HG03045 (cell line): ENCODE data around the gene CALHM2.
"Not testable (repeated sequence)": the region's sequence is repeated elsewhere in the genome, so short reads cannot be mapped to it uniquely, and the experiment has no call there.

ENCODE experiments used
- ATAC-seq: cut with Tn5 transposase; IDR thresholded peaks from one replicate; pipeline ENCODE4 v1.9.1; 2021; ENCODE audit warnings: mild to moderate bottlenecking, moderate library complexity; ENCODE audit not compliant: unreplicated experiment

CALHM2 gene, protein sequence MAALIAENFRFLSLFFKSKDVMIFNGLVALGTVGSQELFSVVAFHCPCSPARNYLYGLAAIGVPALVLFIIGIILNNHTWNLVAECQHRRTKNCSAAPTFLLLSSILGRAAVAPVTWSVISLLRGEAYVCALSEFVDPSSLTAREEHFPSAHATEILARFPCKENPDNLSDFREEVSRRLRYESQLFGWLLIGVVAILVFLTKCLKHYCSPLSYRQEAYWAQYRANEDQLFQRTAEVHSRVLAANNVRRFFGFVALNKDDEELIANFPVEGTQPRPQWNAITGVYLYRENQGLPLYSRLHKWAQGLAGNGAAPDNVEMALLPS

DNA sequence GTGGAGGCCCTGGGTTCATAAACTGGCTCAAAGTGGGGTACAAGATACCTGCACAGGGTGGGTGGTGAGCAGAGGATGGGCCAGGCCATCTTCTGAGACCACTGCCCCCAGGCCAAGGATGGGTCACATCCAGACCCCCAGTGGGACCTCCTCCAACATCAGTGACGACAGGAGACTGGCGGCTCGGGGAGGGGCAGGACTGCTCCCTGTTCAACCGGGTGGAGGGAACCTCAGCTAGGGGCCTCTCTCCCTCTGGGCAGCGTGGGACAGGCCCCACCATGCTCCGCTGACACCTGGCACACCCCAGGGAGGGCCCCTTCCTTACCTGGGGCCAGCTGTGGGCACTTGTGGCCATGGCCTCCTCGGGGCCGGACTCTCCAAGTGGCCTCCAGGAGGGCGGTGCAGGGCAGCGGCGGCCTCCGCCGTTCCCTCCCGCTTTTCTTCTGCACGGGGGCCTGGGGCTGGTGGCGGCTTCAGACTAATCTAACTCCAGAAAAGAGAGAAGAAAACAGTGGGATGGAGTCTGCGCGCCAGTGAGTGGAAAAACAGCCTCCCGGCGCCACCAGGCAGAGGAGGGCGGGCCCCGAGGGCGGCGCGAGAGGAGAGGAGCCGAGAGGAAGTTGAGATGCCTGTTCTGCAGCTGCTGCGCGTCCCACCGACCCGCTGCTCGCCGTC lies at the start of gene CALHM2:
Gene CALHM2 (minus strand): TSS at position 540 of the 675 bp plus-strand sequence. CDS start 2,429 bp downstream, outside the sequence.
- ATAC-seq: peak; percentile 69

DNA sequence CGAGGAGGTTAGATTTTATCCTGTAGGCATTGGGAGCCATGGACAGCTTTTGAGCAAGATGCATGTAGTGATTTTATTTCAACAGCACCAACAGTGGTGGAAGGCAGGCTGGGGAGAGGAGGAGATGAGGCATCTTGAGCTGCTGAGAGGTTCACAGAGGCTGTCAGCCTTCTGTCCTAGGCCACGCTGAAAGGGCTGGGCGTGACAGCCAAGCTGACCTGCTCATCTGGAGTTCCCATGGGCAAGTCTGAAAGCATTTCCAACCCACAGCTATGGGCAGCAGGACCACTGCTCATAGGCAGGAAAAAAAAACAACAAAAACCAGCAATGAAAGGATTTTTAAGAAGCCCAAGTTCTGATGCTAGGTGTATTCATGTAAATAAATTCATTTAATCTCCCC lies 49.0 kb upstream of the CALHM2 start:
- no peak for ATAC-seq

DNA sequence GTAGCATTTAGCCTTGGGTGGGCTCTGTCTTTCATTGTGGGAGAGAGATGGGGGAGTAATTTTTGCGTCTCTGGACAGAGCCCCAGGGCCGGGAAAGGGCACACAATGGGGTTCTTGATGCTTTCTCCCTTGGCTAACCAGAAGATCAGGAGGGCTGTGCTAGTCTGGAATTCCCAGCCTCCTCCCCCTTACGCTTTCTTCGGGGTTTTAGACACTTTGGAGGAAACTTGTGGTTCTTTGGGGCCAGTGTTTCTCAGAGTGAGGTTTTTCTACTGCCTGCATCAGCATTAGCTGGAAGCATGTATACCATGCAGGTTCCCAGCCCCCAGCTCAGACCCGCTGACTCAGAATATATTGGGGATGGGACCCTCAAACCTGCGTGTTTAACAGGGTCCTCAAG lies 48.3 kb upstream of the CALHM2 start:
- no peak for ATAC-seq

DNA sequence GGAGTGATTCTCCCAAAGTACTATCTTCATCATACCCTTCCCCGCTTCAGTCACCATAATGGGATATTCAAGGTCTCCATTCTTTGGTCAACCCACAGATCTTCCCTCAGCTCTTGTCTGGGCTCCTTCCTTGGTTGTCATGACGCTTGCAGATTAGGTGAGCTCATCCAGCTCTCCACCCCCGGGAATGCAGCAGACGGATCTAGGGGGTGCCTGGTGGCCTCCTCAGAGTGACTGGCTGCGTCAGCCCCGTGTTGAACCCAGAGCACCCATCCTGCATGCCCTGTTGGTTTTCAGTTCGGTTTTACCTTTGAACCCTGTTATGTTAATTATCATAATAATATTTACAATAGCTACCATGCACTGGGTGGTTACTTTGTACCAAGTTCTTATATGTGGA lies 47.7 kb upstream of the CALHM2 start:
- ATAC-seq: no peak

DNA sequence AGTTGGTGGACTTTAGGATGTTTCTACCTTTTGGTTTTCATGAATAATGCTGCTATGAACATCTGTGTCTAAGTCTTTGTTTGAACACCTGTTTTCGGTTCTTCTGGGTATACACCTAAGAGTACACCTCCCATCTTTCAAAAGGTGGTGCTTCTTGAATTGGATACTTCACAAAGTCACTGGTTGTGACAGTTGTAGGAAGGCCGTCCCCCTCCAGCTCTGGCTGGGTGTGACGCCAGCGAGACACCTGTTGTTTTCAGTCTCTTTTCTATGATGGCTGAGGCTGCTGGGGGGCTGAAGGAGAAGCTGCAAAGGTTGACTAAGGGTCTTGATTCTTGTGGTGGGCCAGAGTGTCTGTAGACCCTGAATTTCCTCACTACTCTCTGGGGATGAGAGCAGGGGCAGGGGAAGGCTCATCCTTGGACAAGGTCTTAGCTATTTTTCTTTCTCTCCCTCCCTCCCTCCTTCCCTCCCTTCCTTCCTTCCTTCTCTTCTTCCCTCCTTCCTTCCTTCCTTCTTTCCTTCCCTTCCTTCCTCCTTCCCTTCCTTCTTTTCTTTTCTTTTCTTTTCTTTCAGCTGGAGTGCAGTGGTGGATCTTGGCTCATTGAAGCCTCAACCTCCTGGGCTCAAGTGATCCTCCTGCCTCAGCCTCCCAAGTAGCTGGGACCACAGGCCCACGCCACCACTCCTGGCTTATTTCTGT lies 46.9 kb upstream of the CALHM2 start:
- ATAC-seq: no peak

DNA sequence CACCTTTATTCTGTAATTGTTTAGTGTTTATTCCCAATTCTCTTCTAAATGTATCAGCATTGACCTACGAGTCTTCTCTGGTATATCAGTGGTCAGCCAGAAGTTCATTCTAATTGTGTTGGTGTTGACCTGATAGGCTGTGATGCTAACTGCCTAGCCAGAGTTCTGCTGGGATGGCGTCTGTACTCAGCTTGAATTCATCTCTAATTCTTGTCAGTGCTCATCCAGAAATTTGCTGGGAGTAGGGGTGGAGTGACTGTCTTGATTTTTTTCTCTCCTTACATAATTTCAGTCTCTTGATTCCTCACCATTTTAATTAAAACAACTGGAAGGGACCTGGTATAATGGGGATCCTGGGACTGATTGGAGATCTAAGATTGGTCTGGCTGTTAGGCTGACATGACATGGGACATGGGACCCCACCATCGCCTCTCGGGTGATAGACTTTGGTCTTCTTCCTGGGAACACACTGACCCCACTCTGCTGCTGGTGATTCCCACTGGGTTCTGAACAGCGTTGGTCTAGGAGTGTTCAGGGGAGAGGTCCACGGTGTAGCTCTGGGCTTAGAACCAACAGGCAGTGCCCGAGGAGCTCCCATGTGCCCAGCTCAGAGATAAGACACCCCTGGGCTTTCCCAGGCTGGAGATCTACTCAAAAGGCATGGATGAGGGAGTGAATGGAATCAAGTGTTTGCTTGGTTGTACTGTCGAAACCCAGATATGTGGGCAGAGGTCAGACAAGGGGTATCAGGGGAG lies 45.2 kb upstream of the CALHM2 start:
- no peak for ATAC-seq

DNA sequence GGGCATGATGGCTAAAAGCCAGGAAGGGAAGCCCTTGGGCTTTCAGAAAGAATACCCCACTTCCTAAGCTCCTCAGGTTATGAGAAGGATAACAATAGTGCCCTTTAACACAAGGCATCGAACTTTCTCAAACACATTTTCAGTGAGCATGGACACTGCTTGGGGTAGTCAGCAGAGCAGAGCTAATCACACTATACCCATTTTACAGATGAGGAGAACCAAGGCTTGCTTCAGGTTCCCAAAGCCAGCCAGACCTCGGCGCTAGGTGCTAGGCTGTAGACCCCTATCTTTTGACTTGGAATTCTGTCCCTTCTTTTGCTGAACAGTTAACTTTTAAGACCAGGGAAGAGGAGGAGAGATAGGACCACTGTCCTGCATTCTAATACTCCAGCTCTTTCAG lies 43.2 kb upstream of the CALHM2 start:
- no peak for ATAC-seq

DNA sequence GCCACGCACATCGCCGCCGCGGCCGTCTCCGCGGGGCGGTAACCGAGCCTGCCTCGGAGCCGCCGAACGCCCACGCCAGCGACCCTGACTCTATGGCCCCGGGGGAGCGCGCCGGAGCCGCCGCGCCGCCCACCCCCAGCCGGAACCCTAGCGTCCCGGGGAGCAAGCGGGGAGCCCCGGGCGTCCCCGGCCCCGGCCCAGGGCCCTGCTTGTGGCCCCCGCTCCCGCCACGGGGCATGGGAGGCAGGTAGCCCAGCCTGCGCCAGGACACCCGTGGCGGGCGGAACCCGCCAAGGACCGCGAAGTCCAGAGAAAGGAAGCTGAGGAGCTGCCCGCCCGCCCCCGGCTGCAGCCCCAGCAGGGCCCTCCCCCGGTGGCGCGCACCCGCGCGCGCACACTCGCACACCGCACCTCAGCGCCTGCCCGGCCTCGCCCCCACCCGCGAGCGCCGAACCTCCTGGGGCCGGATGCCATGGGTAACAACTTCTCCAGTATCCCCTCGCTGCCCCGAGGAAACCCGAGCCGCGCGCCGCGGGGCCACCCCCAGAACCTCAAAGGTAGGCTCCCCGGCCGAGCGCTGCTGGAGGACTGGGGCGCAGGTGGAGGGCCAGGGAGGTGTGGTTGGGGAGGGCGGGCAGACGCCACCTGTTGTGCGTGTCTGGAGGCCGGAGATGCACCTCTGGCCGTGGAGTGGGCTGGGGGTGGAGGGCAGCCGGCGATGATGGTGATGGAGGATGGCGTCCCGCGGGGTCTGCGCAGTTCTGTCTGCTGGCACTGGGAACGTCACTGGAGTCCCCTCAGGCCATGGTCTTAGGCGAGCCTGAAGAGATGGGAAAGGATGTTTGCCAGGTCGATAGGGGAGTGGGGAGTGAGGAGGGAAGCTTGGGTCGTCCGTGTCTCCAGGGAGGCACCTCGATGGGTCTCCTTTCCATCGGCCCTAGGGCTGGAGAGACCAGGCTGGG lies 42.0 kb upstream of the CALHM2 start:
- no peak for ATAC-seq

DNA sequence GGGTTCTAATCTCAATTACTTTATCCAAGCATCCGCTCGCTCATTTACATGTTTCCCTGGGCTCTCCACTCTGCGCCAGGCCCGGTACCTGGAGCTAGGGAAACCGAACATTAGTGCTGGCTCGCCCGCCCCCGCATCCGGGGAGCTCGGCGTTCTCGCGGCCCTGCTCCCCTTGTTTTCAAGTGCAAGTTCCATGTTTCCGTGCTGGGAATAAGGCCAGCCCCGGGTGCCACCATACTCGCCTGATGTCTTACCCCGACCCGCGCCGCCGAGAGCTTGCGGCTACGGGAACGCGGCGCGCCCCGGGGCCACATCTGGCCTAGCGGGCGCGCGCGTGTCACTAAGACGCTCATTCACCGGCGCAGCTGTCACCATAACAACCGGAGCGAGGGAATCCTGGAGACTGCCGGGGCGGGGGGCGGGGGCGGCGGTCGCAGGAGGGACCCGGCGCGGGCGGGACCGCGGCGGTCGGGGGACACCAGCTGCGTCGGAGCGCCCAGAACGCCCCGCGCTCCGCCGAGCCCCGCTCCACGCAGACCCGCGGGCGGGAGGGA lies 41.3 kb upstream of the CALHM2 start, which contains the start of gene NEURL1:
Gene NEURL1 (plus strand): TSS at position 344 of the 554 bp plus-strand sequence. CDS start 683 bp downstream, outside the sequence.
- no peak for ATAC-seq

DNA sequence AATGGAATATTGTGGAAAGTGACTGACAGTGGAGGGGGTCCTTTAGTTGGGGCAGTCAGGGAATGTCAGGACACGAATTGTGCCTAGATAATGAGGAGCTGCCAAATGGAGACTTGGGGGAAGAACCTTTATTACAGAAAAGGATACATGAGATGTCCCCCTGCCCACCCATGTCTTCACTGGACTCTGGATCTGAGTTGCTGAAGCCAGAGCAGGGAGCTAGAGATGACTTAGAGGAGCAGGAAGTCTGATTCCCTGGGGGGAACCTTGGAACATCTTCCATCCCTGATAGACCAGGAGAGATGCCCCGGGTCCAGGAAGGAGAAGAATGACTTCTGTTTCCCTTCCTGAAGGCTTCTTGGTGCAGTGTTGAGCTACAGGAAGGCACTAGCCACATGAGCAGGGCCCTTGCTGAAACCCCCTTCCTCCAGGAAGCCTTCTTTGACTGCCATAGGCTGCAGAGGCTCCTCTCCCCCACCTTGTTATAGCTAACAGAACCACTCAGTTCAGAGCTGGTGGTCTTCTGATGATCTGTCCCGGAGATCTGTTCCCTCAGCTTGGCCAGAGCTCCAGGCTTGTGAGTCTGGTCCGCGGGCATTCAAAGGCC lies 40.6 kb upstream of the CALHM2 start:
- ATAC-seq: no peak

DNA sequence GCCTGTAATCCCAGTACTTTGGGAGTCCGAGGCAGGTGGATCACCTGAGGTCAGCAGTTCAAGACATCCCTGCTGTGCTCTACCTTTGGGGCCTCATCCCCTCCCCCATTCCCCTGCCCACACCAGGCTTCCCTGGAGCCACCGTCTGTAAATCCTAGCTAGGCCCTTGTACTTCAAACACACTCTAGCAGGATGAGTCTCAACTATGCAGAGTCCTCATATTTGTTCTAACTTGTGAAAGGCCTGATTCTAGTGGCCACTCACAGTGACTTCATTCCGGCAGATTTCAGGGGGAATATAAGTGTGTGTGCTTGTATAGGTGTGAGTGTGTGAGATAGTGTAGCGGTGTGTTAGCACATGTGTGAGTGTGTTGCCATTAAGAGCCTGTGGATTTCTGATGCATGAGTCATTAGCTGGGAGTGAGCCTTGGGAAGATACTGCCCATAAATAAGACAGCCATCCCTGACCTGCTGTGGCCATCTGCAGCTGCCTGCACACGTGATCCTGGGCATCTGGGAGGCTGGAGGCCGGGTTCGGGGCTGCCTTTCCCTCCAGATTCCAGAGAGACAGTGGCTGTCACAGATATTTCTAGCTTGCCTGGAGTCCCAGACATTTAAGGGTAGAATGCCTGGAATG lies 39.7 kb upstream of the CALHM2 start:
- no peak for ATAC-seq

DNA sequence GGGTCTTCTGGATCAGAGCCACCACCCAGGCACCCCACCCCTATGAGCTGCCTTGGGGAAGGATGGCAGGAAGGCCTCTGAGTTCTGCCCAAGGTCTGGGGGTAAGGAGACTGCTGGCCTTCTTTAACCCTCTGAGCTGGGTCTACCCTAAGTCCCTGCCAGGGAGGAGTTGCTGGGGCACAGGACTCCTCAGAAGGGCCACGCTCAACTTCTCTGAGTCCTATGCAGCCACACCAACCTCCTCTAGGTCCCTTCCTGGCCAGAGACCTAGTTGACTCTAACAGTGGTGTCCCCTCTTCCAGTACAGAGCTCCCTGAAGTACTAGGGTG lies 38.8 kb upstream of the CALHM2 start:
- no peak for ATAC-seq

DNA sequence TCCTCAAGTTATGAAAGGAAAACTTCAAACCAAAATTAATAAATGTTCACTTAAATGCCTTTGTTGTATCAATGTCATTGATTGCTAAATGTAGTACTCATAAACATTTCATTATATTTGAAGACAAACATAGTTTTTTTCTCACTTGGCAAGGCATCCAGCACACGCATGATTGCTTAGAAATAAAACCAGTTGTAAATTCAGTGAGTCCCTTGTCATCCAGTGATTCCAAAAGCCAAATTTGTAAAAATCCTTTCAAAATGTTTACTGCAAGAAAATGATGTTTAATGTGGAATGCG lies 35.2 kb upstream of the CALHM2 start:
- no peak for ATAC-seq

DNA sequence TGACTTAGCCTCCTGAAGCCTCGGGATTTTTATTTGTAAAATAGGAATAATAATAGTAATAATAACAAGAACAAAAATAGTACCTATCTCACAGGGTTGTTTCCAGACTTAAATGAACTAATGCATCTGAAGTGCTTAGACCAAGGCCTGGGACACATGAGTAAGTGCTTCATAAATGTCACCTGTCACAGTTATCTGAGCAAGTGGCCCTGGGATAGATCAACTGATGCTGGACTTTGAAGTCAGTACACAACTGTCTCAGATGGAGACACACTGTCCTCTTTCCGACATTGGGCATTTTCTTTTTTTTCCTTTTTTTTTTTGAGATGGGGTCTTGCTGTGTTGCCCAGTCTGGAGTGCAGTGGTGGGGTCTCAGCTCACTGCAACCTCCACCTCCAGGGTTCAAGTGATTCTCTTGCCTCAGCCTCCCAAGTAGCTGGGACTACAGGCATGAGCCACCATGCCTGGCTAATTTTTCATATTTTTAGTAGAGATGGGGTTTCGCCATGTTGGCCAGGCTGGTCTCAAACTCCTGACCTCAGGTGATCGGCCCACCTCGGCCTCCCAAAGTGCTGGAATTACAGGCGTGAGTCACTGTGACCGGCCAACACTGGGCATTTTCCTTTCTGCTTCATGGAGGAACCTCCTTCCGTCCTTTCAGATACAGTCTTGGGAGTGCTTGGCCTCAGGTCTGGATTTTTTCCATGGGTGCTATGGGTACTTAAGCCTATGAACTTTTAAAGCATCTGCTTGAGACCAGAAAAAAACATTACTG lies 34.7 kb upstream of the CALHM2 start:
- ATAC-seq: not testable (repeated sequence)

DNA sequence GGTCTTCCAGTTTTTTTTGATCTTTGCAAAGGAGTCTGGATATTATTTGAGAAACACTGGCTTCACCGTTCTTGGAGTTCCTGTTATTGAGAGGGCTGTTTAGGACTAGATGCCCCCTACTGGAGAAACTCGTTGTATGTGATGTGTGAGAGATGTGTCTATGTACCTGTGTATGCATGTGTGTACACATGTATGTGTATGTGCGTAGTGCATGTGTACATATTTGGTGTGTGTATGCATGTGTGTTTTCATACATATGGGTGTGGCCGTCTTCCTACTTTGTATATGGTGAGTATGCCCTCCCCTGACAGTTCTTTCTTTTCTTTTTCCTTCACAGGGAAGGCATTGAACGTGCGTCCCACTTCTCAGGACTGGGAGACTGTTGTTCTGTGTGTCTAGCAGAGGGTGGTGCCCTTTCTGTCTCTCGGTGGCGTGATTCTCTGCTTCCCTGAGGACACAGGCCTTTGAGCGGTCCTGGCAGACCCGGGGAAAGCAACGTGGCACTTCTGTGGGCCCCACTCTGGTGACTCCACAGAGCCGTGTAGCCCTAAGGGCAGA lies 29.9 kb upstream of the CALHM2 start:
- no peak for ATAC-seq

DNA sequence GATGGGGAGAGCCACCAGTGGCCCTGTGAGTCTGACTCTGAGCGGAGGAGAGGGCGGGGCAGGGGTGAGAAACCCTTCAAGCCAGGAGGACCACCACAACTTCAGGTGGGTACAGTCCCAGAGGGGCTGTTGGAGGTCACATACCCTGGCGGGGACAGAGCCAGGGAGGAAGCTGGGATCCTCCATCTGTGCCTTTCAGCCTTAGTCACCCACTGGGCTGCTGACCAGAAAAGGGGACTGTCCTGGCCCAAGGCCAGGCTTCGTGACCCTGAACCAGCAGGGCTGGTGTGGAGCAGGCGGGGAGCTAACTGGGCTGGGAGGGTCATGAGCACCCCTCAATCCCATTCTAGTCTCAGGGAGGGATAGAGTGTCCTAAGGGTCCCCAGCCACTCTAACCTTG lies 28.4 kb upstream of the CALHM2 start:
- no peak for ATAC-seq

DNA sequence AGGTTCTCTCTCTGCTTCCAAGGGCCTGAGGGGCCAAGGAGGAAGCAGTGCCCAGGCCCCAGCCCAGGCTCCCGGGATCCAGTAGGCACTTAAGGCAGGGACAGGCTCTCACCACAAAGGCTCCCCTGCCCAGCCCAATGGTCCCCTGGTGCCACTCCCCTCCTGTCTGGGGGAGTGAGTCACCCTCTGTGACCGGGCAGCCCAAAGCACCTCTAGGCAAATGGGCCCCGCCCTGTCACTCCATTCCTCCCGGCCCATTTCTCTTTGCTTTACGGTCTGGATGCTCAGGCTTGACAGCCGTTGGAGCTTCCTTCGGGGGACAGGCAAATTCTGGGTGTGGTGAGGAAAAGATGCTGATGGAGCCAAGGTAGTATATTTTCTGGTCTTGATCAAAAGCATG lies 27.0 kb upstream of the CALHM2 start, which contains the start of gene CALHM3:
Gene CALHM3 (minus strand): TSS at position 106 of the 400 bp plus-strand sequence. CDS start 208 bp downstream, outside the sequence.
- ATAC-seq: no peak

DNA sequence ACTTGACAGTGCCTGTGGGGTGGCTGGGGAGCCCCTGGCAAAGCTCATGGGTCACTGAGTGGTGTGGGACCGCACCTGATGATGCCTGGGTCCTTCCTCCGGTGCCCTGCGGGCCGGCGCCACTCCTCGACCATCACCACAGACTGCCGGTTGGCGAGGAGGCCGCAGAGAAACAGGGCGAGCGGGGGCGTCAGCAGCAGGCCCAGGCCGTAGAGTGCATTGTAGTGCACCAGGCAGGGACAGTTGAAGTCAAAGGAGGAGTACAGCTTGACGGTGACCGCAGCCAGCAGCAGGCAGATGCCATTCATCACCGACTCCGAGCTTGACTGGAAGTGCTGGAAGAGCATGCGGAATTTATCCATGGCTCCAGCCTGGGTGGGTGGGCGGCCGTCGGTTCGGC lies 26.5 kb upstream of the CALHM2 start:
- ATAC-seq: no peak
